SK-MEL-5 (cell line): Measurements from ENCODE around the gene ACTN1. TPM values are rescaled to one million over a fixed set of nuclear protein-coding genes. Genes with fewer than 3 reads are reported as not detected.

ENCODE experiments used
- DNase-seq: peaks from one replicate; pipeline ENCODE4 v3.0.0-alpha.2; 2016; ENCODE audit warnings: low read depth, low spot score
- in situ Hi-C: cut with HindIII; loops from 2 replicates; pipeline ENCODE4 v1.10.0; 2016; ENCODE audit warnings: low sequenced_read_pairs, high pct_unique_total_duplicates, low pct_unique_long_range_greater_than_20kb
- total RNA-seq: library from RNA; depleted of rRNA; stranded (reverse); fragments of >200 nt; shearing (Covaris generic); gene quantifications from 2 replicates; pipeline ENCODE4 v1.2.3, GENCODE V29; 2014

The ACTN1 gene
- total RNA-seq, 1 experiment from 2014 or later, result 34.2 TPM

DNA sequence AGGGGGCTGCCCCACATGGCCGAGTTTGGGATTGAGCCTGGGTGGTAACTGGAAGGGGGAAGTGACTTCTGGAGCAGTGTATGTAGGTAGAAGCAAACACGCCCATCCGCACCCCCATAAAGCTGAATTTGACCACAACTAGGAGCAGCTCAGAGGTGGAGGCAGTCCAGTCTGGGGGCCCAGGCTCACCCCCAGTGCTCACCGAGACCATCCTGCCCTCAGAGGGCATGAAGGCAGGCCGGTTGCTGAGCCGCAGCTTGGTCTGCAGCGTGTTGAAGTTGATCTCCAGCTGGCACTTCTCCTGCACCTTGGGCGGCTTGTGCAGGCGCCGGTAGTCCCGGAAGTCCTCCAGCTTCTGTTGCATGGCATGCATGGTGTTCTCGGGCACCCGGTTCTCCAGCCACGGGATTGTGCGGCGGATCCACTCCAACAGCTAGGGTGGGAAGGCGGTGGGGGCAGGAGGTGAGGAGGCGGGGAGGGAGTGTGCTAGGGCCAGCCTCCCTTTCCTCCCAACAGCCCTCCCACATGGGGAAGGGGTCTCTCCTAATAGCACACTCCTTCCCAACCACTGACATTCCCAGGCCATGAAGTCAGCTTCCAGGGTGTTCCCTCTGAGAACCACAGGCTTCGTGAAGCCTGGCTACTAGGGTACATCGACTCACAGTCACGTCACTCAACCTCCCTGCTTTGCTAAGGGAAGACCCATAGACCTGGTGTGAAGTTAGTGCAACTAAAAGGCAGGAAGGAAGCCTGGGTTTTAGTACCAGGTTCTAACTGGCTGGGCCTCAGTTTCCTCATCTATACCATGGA is 87.0 kb downstream of the ACTN1 start:
- no peak for DNase-seq
- in situ Hi-C loops, result no loop called here

DNA sequence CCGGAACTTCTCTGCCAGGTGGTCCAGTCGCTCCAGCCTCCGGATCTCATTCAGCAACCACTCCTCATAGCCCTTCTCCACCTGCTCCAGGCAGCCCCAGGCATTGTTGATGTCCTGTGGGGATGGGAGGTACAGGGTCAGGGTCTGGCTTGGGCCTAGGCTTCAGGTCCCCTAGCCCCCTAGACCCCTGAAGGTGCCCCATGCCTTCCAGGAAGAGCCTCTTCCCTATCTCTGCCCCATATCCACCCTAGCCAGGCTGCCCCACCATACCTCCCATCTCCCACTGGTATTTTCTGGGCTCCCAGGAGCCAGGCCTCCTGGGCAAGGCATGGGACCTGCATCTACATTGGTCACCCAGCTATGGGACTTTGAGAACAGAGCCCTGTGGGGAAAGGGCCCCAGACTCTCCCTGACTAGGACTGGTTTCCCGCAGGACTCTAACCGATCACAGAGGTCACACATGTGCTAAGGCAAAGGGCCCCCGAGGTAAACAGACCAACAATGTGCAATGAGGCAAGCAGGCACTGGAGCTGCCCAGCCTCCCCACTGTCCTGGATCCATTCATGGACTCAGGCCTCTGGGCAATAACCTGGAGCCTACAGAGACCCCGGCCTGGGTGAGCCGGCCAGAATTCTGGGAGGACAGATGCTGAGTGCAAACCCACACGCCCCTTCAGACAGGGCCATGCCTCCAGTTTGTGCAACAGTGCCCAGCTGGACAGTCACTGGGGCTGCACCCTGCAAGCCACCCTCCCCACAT is 88.8 kb downstream of the ACTN1 start:
- DNase-seq, result no peak
- in situ Hi-C loops, result no loop called here

DNA sequence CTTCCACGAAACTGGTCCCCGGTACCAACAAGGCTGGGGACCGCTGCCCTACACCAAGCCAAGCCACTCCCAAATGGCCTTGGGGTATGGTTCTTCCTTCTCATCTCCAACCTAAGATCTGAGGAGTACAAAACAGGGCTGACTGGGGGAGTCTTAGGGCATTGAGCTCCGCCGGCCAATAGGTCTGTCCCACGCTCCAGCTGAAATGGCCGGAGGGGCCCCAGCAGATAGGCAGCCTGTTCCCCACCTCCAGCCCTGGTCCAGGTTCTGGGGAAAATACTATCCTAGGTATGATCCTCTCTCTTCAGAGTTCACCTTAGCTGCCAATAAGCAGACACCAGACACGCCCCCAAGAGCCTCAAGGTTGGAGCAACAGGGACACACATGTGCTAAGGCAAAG is 90.2 kb downstream of the ACTN1 start:
- in situ Hi-C loops, result no loop called here
- no peak for DNase-seq

- in situ Hi-C loops, result no loop called here
- DNase-seq, result no peak
Observed at GRCh38 chr14:68888025-68888850, 90.9 kb downstream of the ACTN1 start.

DNA sequence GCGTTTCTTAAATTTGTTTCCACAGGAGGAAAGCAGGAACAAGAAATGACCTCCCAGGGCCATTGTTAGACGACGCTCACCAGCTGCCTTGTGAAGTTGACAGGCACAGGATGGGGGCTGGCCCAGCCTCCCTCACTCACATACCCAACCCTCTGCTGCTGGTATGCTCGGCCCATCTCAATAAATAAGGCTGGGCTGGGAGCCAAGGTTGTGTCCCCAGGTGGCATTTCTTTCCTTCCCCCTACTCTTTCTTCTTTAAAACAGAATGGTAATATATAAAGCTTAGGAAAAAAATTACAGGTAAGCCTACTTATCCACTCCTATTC is 93.0 kb downstream of the ACTN1 start:
- DNase-seq, result no peak
- in situ Hi-C loops, result no loop called here

- DNase-seq, result no peak
- in situ Hi-C loops, result no loop called here
Observed at GRCh38 chr14:68885226-68886108, 93.6 kb downstream of the ACTN1 start.

DNA sequence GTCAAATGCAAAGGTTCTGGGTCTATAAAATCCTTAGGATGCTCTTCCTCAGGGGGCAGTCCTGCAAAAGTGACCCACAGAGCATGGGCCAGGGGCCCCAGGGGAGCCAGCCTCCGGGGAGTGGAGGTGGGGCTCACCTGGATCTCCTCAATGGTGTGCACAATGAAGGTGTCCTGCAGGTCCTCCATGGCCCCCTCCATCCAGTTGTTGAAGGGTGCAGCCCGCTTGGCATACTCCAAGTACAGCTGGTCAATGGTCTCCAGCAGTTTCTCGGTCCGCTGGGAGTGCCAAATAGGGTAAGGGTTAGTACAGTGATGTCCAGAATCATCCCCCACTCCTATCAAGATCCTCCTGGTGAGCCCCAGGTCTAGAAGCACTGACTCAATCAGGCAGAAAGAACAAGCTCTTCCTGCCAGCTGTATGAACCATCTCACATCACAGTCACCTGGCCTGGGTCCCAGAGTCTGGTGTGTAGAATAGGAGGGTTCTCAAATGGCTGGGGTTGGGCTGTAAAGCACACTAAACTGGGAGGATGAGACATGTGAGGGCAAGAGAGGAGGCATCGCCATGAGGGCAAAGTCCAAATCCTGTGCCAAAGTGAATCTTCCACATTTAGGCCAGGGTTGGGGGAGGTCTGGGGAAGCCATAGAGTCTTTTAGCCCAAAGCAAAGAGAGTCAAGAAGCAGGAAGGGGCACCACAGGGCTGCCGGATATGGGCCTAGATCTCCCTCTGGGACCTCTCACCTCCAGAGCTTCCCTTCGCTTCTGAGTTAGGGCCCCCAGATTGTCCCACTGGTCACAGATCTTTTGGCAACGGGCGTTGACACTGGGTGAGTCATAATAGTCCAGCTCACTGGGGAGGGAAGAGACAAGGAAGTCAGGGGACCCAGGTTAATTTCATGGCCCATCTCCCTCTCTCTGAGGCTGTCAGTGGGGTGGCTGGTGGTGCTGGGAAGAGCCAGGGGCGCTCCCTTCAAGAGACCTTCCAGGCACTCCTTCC is 94.8 kb downstream of the ACTN1 start:
- in situ Hi-C loops, result no loop called here
- no peak for DNase-seq

DNA sequence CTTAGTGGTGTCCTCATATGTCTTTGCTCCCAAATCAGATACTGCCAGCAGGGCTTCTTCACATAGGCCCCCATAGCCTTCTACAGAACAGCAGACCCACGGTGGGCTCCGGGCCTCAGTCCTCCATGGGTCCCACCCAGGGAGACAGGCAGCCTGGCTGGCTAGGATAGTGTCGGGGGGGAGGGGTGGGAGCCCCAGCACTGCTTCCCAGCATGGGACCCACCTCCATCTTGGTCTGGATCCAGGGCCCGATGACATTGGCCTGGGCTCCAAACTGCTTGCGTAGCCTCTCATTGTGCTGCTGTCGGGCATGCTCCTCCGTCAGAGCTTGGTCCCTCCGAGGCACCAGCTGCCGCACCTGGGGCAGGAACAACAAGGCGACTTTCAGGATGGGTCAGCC is 96.9 kb downstream of the ACTN1 start:
- in situ Hi-C loops, result no loop called here
- no peak for DNase-seq

- DNase-seq, result no peak
- in situ Hi-C loops, result no loop called here
Observed at GRCh38 chr14:68881396-68881795, 97.7 kb downstream of the ACTN1 start.

DNA sequence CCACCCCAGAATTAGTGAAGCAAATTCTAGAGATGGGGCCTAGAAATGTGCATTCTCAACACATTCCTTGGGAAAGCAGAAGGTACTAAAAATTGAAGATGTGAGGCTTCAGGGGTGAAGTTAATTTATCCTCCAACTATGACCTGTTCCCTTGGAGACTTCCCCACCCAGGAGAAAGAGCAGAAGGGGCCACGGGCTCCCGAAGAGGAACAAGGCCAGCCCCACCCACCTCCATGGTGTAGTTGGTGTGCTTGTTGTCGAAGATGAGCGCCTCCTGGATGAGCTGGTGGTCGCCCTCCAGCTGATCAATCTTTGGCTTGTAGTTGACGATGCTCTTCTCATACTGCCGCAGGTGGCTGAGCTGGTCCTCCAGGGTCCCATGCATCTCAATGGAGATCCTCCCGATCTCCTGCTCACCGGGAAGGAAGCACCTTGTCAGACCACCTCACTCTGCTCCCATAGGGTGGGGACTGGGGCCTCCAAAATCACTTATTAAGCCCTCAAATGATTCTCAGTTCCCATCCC is 98.5 kb downstream of the ACTN1 start:
- in situ Hi-C loops, result no loop called here
- no peak for DNase-seq

DNA sequence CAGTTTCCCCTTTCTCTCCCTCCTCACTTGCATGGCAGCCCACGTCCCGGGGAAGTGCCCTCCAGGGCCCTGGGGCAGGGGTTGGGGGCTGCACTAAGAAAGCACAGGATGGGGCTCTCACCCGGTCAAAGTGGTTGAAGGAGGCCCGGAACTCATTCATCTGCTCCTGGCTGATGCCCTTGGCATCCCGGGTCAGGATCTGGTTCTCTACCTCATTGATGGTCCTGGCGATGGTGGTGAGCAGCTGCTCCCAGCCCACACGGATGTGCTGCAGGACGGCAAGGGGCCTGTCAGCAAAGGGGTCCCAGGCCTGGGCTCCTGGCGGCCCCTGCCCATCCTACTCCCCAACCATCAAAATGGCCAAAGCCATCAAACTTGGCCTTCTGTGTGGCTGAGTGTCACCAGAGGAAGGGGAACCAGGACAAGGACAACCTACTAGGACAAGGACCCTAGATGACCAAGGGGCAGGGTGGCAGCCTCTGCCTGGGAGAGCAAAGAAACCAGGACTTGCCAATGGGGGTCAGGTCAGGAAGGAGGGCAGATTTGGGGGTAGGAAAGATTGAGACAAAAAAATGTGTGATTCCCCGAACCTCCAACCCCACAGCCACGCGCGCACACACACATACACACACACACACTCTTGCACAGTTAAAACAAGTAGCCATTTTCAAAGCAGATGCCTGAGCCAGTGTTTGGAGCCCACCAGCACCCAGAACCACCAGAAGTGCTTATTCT is 99.1 kb downstream of the ACTN1 start:
- in situ Hi-C loops, result no loop called here
- no peak for DNase-seq

GRCh38 chr14:68879321-68879781 is 99.8 kb downstream of the ACTN1 start:
- in situ Hi-C loops, result no loop called here

DNA sequence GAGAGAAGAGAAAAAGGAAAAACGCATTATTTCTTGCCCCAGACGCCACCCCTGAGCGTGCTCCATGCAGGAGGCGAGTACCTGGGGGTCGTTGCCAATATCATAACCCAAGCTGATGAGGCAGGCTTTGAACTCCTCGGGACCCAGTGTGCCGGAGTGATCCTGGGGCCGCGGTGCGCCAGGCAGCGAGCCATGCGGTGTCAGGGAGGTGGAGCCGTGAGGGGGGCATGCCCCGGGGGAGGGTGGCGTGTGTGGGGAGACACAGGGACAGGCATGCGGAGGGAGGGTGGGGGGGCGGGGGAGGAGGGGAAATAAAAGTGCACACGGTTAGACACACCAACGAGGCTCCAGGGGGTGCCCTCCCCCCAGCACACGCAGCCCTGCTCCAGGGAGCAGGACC is 100.2 kb downstream of the ACTN1 start:
- in situ Hi-C loops, result no loop called here
- no peak for DNase-seq

More at GRCh38 chr14:68879321-68879781, 99.8 kb downstream of the ACTN1 start:
- DNase-seq, result no peak

DNA sequence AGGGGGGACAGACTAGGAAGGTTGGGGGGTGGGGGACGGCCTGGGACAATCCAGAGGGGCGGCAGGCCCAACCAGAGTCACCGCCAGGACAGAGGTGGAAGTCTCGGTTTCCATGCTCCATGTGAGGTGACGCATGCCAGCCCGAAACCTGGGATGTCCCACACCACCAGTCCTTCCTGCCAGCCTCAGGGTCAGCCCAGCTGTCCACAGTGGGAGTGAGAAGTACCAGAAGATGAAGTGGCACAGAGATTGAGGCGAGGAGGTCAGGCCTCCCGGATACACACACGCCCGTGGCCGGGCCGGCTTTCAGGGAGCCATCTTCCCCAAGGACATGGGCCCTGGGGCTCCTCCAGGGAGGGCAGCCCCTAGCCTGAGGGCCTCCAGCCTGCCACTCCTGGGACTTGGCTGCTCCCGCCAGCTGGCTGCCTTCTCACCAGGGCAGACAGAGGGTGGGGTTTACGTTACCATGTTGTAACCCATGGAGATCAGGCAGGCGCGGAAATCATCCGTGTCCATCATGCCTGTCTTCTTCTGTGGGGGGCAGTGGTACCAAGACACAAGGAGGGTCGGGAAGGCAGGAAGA is 101.0 kb downstream of the ACTN1 start:
- in situ Hi-C loops, result no loop called here

DNA sequence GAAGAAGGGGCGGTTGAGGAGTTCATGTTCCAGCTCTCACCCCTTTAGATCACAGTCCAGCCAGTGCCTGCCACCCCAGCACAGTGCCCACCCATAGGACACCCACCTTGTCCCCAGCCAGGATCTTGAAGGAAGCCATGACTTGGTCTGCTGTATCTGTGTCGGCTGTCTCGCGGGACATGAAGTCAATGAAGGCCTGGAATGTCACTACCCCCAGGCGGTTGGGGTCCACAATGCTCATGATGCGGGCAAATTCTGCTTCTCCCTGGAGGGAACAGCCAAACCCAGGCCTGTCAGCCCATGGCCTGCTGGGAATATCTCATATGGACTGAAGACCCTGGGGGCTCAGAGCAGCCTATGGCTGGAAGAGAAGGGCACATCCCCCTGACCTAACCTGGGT is 102.1 kb downstream of the ACTN1 start:
- DNase-seq, result no peak
- in situ Hi-C loops, result no loop called here

More for the DNA sequence above, 101.0 kb downstream of the ACTN1 start:
- DNase-seq, result no peak
